DND-41 (cell line): ENCODE measurements around the gene RAB3C.

Source experiments
- ATAC-seq: fragments of 200-7000 bp; cut with Tn5 transposase; 3 replicates; pipeline ENCODE4 v1.9.1; 2021; ENCODE audit warnings: low read depth; ENCODE audit not compliant: insufficient read depth
- DNase-seq: peaks from one replicate; pipeline ENCODE4 v3.0.0-alpha.2; 2020
- H2AFZ ChIP-seq: 2 replicates; pipeline ENCODE4 v1.6.0; 2012; ENCODE audit warnings: low read depth, low read length
- H3K27ac ChIP-seq: 2 replicates; pipeline ENCODE4 v1.5.1; 2012; ENCODE audit warnings: low read length, inconsistent platforms
- H3K27me3 ChIP-seq: fragments of 200-600 bp; sonication (generic); 2 replicates; pipeline ENCODE4 v1.6.0; 2012; ENCODE audit warnings: low read length, mild to moderate bottlenecking, inconsistent platforms; ENCODE audit not compliant: insufficient read depth, poor library complexity
- H3K36me3 ChIP-seq: 2 replicates; pipeline ENCODE4 v1.5.1; 2012; ENCODE audit warnings: low read length, inconsistent platforms; ENCODE audit not compliant: insufficient read depth
- H3K4me1 ChIP-seq: 2 replicates; pipeline ENCODE4 v1.5.1; 2012; ENCODE audit warnings: mild to moderate bottlenecking, low read length; ENCODE audit not compliant: insufficient read depth
- H3K4me2 ChIP-seq: 2 replicates; pipeline ENCODE4 v1.6.0; 2012; ENCODE audit warnings: mild to moderate bottlenecking, moderate library complexity, low read length, inconsistent platforms; ENCODE audit not compliant: insufficient read depth
- H3K4me3 ChIP-seq, 2 experiments: fragments of 200-600 bp in 1 of 2; shearing (Covaris generic) in 1 of 2; 2 replicates each; pipeline ENCODE4 v1.5.1; 2012 to 2016; ENCODE audit warnings: inconsistent platforms in 2 of 2, low read length in 2 of 2, mild to moderate bottlenecking in 2 of 2, low read depth in 1 of 2, moderate library complexity in 1 of 2
- H3K79me2 ChIP-seq: 2 replicates; pipeline ENCODE4 v1.6.0; 2012; ENCODE audit warnings: low read length, inconsistent platforms; ENCODE audit not compliant: insufficient read depth
- H3K9ac ChIP-seq: 2 replicates; pipeline ENCODE4 v1.6.0; 2012; ENCODE audit warnings: low read depth, mild to moderate bottlenecking, inconsistent platforms, low read length, moderate library complexity
- H3K9me3 ChIP-seq: 2 replicates; pipeline ENCODE4 v1.5.1; 2012; ENCODE audit warnings: low read length, moderate library complexity, mild to moderate bottlenecking, inconsistent platforms; ENCODE audit not compliant: insufficient read depth, severe bottlenecking
- H4K20me1 ChIP-seq: 2 replicates; pipeline ENCODE4 v1.6.0; 2012; ENCODE audit warnings: low read length; ENCODE audit not compliant: insufficient read depth
- EZH2 ChIP-seq: IDR thresholded peaks from 3 replicates; pipeline ENCODE4 v1.6.1; 2012; ENCODE audit warnings: borderline replicate concordance, low read depth, mild to moderate bottlenecking, moderate library complexity, low read length, inconsistent platforms; ENCODE audit not compliant: severe bottlenecking
- TF ChIP-seq, protein P1 (sequence below): IDR thresholded peaks from 2 replicates; pipeline ENCODE4 v1.5.1; 2012; ENCODE audit warnings: borderline replicate concordance, low read length, moderate library complexity, mild to moderate bottlenecking; ENCODE audit not compliant: poor library complexity, severe bottlenecking; ENCODE audit errors: extremely low read depth

RAB3C gene

DNA sequence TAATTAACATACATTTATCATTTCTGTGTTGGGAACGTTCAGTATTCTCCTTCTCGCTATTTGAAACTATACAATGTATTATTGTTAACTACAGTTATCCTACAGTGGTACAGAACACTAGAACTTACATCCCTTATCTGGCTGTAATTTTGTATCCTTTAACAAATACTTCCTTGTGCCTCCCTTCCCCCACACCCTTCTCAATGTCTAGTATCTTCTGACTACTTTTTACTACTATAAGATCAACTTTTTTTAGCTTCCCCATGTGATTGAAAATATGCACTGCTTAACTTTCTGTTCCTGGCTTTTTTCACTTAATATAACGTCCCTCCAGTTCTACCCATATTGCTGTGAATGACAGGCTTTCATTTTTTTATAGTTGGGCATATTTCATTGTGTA lies 253.5 kb downstream of the RAB3C start:
- no peak for TF ChIP-seq EZH2
- TF ChIP-seq, protein P1, sequence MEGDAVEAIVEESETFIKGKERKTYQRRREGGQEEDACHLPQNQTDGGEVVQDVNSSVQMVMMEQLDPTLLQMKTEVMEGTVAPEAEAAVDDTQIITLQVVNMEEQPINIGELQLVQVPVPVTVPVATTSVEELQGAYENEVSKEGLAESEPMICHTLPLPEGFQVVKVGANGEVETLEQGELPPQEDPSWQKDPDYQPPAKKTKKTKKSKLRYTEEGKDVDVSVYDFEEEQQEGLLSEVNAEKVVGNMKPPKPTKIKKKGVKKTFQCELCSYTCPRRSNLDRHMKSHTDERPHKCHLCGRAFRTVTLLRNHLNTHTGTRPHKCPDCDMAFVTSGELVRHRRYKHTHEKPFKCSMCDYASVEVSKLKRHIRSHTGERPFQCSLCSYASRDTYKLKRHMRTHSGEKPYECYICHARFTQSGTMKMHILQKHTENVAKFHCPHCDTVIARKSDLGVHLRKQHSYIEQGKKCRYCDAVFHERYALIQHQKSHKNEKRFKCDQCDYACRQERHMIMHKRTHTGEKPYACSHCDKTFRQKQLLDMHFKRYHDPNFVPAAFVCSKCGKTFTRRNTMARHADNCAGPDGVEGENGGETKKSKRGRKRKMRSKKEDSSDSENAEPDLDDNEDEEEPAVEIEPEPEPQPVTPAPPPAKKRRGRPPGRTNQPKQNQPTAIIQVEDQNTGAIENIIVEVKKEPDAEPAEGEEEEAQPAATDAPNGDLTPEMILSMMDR, result no peak
- Histone ChIP-seq H3K4me3 (no peak overlapping the region), H3K36me3 (no peaks in the 10 kb centered on the region), H3K9me3 (no peaks in the 10 kb centered on the region), H3K27ac (no peak overlapping the region), H4K20me1 (no peaks in the 10 kb centered on the region), H3K4me1 (no peaks in the 10 kb centered on the region), H3K4me2 (no peak overlapping the region), H2AFZ (no peak overlapping the region), H3K27me3 (no peaks in the 10 kb centered on the region), H3K79me2 (no peaks in the 10 kb centered on the region), H3K9ac (no peak overlapping the region)
- ATAC-seq, result no peak
- DNase-seq, result no peak

DNA sequence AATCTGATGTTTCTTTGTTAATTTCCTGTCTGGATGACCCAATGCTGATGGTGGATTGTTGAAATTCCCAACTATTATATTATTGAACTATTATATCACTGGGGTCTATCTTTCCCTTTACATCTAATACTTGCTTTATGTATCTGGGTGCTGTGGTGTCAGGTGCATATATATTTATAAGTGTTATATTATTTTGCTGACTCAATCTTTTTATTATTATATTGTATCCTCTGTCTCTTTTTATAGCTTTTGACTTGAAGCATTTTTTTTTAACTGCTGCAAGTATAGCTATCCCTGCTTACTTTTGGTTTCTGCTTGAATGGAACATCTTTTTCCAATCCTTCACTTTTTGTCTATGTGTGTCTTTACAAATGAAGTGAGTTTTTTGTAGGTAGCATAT lies 255.9 kb downstream of the RAB3C start:
- no peak overlapping the region for H3K4me2 ChIP-seq
- H3K4me1 ChIP-seq, result no peaks in the 10 kb centered on the region
- no peaks in the 10 kb centered on the region for H3K36me3 ChIP-seq
- no peak for TF ChIP-seq EZH2
- TF ChIP-seq, protein P1, result no peak
- DNase-seq, result no peak
- H3K27ac ChIP-seq, result no peak overlapping the region
- ATAC-seq, result no peak
- no peaks in the 10 kb centered on the region for H3K9me3 ChIP-seq
- no peaks in the 10 kb centered on the region for H3K79me2 ChIP-seq
- no peak overlapping the region for H3K4me3 ChIP-seq
- no peaks in the 10 kb centered on the region for H4K20me1 ChIP-seq
- no peak overlapping the region for H3K9ac ChIP-seq
- no peaks in the 10 kb centered on the region for H3K27me3 ChIP-seq
- H2AFZ ChIP-seq, result no peak overlapping the region

DNA sequence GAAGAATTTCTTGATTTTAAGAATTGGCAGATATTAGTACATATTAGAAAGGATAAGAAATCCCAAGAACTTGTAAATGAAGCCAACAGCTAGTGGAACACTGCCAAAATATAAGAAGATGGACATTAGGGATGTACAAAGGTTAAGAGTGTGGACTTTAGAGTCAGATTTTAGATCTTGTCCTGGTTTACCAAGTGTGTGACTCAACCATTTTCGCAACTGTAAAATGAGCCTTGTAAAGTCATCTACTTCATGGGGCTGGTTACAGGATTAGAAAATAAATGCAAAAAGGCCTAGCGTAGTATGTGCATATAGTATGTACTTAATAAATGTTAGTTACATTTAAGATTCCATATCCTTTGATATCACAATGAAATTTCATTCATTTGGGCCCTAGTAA lies 260.0 kb downstream of the RAB3C start:
- no peaks in the 10 kb centered on the region for H4K20me1 ChIP-seq
- no peaks in the 10 kb centered on the region for H3K36me3 ChIP-seq
- H3K9me3 ChIP-seq, result no peaks in the 10 kb centered on the region
- no peak for ATAC-seq
- DNase-seq, result no peak
- H3K9ac ChIP-seq, result no peak overlapping the region
- no peak overlapping the region for H3K4me3 ChIP-seq
- no peaks in the 10 kb centered on the region for H3K79me2 ChIP-seq
- H2AFZ ChIP-seq, result no peak overlapping the region
- no peak overlapping the region for H3K27ac ChIP-seq
- no peaks in the 10 kb centered on the region for H3K4me1 ChIP-seq
- no peak for TF ChIP-seq EZH2
- TF ChIP-seq, protein P1, result no peak
- H3K27me3 ChIP-seq, result no peaks in the 10 kb centered on the region
- no peak overlapping the region for H3K4me2 ChIP-seq

DNA sequence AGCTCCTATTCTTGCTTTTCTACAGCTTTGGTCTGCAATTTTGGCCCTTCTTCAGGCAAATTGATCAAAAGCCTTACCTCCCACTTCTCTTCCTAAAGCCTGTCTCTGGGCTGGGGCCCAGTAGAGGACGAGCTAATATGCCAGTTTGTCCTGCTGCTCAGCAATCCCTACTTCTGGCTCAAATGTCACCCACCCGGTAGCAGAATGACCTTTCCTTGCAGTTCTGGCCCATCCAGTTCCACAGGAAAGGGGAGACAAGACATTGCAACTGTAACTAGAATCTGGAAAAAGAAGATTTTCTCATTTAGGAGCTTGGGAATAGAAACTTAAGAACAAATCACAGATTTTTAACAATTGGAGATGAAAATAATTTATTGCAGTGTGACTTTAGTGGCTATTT lies 261.5 kb downstream of the RAB3C start:
- no peak overlapping the region for H3K4me3 ChIP-seq

More for the DNA sequence above, 261.5 kb downstream of the RAB3C start:
- H3K4me1 ChIP-seq, result no peaks in the 10 kb centered on the region
- no peak overlapping the region for H3K9ac ChIP-seq
- TF ChIP-seq, protein P1, result no peak
- no peak for TF ChIP-seq EZH2
- DNase-seq (no peak), ATAC-seq (no peak)
- H3K79me2 ChIP-seq, result no peaks in the 10 kb centered on the region
- H2AFZ ChIP-seq, result no peak overlapping the region
- no peaks in the 10 kb centered on the region for H4K20me1 ChIP-seq
- no peak overlapping the region for H3K4me2 ChIP-seq
- no peaks in the 10 kb centered on the region for H3K36me3 ChIP-seq
- no peak overlapping the region for H3K27ac ChIP-seq
- no peaks in the 10 kb centered on the region for H3K27me3 ChIP-seq
- H3K9me3 ChIP-seq, result no peaks in the 10 kb centered on the region
